Caki2 (cell line): ENCODE results near the gene ARL8A. TPM values are rescaled to one million over a fixed set of nuclear protein-coding genes. Genes with fewer than 3 reads are reported as not detected.
"Not testable (repeated sequence)": the region's sequence is repeated elsewhere in the genome, so short reads cannot be mapped to it uniquely, and the experiment has no call there.

Experiments used
- DNase-seq: peaks from one replicate; pipeline ENCODE4 v3.0.0-alpha.2; 2015; ENCODE audit warnings: low read depth
- in situ Hi-C: cut with HindIII; loops from 2 replicates; pipeline ENCODE4 v1.10.0; 2016; ENCODE audit warnings: low sequenced_read_pairs, low pct_unique_long_range_greater_than_20kb, mixed read lengths
- total RNA-seq: library from RNA; depleted of rRNA; stranded (reverse); fragments of >200 nt; shearing (Covaris generic); gene quantifications from 2 replicates; pipeline ENCODE4 v1.2.3, GENCODE V29; 2014; ENCODE audit warnings: low replicate concordance; rRNA removed

ARL8A gene
- 16.9 and 23.9 TPM in 2 replicates for total RNA-seq

DNA sequence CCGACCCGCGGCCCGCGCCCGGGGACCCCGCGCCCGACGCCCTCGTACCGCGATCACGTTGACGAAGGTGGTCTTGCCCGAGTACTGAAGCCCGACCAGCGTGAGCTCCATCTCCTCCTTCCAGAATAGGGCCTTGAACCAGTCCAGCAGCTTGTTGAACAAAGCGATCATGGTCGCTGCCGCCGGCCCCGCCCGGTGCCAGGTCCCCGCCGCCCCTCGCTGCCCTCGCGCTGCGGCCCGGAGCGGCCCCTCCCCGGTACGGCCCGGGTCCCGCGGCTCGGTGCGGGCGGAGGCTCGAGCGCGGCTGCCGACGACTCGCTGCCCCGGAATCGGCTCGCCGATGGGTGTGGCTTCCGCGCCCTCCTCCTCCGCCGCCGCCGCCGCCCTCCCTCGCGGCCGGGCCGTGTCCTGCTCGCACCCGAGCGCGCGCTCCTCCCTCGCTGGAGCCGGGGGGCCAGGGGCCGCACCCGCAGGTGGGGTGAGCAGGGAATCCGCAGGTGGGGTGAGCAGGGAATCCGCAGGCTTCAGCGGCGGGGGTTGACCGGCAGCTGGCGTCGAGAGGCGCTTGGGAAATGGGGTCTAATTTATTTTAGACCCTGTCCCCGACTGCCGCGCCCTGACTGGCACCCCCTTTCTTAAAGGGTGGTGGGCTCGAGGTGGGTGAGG lies at the start of gene ARL8A:
Gene ARL8A, minus strand, starts transcription at position 336 of the 666 bp plus-strand sequence. Its CDS starts 165 bp downstream, at position 171.
- DNase-seq, result peak; percentile 38
- in situ Hi-C loops, result no loop called here

DNA sequence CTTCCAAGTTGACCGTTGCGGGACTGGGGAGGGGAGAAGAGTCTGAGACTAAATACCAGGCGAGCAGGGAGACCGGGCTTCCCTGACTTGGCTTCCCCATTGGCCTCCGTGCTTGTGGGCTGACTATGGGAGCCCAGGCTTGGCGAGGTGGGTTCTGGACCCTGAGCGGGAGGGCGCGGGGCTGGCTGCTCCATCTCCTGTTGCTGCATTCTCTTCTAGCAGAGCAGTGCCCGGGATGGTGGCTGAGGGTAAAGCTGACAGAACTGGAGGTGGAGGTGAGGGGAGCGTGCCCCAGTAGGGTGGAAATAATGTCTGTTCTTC lies 49.8 kb upstream of the ARL8A start:
- no peak for DNase-seq
- in situ Hi-C loops, result no loop called here

DNA sequence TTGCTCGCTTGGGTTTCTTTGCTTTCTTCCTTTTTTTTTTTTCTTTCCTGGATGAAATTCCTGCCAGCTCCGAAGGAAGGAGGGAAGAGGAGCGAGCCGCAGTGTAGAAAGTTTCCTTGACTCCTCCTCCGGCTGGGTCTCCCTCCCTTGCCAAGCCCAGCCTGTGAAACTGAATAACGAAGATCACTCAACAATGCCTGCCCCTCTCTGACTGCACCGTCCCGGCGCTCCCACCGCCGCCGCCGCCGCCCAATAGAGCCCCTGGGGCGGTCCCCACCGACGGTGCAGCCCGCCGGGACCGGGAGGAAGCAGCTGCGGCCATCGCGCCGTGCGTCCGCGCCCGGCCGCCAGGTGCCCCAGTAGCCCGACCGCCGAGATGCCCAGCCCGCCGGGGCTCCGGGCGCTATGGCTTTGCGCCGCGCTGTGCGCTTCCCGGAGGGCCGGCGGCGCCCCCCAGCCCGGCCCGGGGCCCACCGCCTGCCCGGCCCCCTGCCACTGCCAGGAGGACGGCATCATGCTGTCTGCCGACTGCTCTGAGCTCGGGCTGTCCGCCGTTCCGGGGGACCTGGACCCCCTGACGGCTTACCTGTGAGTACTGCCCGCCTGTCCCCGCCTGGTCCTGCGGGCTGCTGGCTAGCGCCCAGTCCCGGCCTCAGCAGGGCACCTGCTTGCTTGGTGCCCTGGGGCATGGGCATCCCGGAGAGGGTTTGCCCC lies 49.2 kb upstream of the ARL8A start, which contains the start of gene LGR6:
Gene LGR6, plus strand, starts transcription at position 186 of the 714 bp plus-strand sequence. Its CDS starts 191 bp downstream, at position 377.
- no peak for DNase-seq
- in situ Hi-C loops, result no loop called here

DNA sequence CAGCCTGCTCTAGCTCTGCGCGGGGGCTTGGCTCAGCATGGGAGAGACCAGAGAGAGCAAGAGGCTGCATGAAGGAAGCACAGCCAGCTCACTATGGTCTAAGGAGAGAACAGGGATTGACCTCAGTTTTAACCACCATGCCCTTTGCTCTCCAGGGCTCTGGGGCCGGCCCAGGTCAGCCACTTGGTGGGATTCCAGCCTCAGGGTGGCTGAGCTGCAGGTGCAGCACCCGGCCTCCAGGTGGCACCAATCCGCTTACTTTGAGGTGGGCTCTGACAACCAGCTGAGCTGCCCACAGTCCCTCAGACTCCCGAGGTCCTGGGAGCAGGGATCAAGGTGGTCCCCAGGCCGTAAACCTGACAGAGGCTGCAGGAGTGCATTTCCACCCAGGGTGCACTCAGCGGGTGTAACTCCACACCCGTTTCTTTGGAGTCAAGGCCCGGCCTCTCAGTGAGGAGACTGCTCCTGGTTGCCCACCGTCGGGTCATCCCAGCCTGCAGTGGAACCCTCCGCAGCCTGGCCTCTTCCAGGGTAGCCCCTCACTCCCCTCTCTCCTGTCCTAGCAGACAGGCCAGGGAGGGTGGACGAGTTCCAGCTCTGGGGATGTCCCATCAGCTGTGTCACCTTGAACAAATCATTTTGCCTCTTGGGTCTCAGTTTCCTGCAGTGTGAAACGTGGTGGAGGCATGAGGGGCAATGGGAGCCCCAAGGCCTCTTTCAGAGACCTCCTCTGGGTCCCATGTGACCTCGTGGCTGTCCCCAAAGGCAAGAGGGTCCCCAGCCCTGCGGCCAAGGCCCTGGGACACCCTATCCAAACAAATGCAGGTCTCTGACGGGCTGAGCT lies 48.5 kb upstream of the ARL8A start:
- in situ Hi-C loops, result no loop called here
- peak; percentile 25 for DNase-seq

DNA sequence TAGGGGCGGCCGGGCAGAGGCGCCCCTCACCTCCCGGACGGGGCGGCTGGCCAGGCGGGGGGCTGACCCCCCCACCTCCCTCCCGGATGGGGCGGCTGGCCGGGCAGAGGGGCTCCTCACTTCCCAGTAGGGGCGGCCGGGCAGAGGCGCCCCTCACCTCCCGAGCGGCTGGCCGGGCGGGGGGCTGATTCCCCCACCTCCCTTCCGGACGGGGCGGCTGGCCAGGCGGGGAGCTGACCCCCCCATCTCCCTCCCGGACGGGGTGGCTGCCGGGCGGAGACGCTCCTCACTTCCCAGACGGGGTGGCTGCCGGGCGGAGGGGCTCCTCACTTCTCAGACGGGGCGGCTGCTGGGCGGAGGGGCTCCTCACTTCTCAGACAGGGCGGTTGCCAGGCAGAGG lies 46.9 kb upstream of the ARL8A start:
- in situ Hi-C loops, DNase-seq: not testable (repeated sequence)

DNA sequence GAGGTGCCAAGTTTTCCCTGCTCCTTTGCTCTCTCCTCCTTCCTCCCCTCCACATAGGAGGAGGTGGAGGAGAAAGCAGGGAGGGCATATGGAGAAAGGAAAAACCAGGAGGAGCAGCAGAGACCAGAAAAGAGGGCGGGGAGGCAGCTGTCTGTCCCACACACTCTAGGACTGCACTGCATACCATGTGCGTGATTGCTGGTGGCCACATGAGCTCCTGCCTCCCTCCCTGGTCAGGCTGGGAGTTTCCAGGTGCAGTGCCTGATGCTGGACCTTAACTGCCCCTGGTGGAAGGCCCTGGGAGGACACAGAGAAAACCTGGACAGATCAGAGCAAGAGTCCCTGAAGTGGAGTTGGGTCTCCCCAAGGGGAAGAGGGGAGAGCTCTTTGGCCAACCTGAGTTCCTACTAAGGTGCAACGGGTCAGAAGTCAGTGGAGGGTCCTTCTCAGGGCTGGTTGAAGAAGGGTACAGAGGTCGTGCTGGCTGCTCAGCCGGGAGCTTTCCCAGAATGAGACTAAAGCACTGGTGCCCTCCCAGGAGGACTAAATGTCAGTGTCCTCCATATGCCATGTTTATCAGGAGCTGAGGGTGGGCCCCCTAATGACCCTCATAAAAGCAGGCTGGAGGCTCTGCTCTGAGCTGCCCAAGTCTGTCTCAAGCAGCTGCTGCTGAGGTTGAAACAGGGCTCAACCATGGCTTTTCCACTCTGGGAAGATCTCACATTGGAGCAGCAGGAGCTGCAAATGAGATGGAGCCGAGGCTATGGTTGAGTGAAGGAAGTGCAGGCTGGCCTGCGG lies 45.6 kb upstream of the ARL8A start:
- no peak for DNase-seq
- in situ Hi-C loops, result no loop called here

DNA sequence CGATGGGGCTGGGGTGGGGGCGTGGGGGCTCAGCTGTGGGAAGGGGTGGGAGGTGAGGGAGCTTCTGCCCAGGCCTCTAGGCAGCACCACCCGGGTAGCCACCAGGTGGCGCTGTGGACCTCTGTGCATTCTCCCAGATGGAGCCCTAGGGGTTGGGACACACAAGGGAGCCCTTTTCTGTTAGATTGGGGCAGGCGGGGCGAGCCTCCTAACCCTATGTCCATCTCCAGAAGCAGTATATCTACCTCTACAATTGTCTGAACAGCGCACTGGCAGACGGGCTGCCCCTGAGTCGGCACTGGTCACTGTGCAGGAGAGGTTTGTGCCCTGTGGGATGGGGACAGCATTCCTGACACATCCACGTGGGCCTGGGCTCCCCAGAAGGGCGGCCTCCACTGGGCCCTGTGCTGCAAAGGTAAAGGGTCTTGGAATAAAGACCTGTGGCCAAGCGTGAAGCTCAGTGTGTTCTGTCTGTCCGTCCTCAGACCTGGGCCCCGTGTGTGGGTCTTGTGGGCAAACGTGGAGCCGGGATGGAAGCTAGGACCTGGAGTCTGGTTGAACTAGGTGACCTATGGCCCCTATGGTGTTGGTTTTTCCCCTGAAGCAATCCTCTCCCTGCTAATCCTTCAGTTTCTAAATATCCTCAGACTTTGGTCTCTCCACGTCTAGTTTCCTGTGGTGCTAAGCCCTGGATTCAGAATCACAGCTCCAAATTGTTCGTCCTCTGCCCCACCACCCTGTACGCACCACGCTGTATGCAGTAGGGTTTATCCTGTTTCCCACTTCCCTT lies 44.7 kb upstream of the ARL8A start:
- in situ Hi-C loops, result no loop called here

DNA sequence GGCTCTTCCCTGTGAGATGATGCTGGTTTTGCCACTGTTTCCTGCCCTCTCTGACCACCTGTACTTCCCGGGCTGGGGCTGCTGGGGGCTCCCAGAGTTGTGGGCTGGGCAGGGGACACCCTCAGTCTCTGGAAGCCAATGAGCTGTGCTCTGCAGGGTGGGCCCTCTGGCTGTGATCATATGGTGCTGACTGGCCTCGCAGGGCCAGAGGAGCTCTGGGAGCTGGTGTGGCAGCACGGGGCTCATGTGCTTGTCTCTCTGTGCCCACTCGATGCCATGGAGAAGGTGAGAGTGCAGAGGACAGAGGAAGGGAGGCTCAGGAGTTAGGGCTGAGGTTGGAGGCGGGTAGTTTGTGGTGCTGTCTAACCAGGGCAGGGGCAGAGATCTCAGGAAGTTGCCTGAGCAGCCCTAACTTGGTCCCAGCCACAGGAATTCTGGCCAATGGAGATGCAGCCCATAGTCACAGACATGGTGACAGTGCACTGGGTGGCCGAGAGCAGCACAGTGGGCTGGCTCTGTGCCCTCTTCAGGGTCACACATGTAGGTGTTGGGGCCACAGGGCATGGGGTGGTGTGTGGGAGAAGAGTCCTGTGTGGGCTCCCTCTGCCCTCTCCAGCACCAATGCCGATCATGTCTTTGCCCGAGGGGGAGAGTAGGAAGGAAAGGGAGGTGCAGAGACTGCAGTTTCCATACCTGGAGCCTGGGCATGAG lies 43.3 kb upstream of the ARL8A start:
- no peak for DNase-seq
- in situ Hi-C loops, result no loop called here

More for the DNA sequence above, 44.7 kb upstream of the ARL8A start:
- DNase-seq, result peak; percentile 27

DNA sequence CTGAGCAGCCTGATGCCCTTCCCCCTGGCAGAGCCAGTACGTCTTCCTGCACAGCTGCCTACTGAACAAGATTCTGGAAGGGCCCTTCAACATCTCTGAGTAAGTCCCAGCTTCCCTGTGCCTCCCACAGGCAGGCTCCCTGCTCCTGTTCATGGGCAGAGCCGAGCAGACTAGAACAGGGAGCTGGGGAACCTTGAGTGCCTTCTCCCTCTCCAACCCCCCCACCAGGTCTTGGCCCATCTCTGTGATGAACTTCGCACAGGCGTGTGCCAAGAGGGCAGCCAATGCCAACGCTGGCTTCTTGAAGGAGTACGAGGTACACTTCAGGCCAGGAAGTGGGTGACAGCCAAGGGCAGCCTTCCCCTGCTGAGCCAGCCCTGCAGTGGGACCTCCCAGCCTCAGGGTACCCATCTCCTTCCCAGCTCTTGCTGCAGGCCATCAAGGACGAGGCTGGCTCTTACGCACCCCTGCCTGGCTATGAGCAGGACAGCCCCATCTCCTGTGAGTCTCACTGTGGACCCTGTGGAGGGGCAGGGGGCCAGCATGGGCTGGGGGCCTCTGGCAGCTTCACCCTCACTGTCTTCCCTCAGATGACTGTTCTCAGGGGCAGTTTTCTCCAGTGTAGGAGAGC lies 42.6 kb upstream of the ARL8A start:
- in situ Hi-C loops, result no loop called here
- DNase-seq, result no peak

DNA sequence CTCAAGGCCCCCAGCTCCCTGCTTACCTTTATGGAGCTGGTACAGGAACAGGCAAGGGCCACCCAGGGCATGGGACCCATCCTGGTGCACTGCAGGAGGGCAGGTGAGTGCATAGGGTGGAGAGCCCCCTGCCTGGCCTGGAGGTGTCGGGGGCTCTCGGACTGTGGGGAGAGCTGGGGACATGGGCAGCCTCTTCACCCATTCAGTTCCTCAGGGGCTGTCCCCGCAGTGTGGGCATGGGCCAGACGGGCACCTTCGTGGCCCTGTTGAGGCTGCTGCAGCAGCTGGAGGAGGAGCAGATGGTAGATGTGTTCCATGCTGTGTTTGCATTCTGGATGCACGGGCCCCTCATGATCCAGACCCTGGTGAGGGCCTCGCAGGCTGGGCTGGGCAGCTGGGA lies 41.8 kb upstream of the ARL8A start:
- DNase-seq, result no peak
- in situ Hi-C loops, result no loop called here

DNA sequence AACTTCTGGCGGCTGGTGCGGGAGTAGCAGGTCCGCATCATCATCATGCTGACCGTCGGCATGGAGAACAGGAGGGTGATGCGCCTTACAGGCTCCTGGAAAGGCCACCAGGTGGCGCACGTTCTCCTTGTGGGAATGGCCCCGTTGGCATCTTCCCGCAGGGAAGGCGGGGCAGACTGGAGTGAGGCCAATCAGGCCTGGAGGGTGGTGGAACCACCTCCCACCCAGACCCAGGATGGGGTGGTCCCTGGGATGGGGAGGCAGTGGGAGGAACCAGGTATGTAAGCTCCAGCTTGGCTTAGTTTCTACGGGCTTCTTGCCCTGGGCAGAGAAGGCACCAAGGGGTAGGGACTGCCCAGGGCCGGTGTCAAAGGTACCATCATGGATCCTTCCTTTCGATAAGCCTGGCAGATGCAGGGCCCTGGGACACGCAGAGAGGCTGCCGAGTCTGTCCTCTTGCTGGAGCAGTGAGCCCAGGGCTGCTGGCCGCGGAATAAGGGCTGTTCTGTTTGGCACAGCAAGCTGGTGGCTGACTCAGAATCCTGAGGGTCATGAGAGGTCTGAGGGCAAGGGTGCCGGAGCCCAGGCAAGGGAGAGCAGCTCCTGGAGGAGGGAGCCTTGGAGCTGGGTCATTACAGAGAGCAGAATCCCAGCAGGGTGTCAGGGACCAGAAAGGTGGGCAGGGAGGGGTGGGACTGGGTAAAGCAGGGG lies 40.4 kb upstream of the ARL8A start:
- in situ Hi-C loops, result no loop called here
- peak; percentile 88 for DNase-seq

DNA sequence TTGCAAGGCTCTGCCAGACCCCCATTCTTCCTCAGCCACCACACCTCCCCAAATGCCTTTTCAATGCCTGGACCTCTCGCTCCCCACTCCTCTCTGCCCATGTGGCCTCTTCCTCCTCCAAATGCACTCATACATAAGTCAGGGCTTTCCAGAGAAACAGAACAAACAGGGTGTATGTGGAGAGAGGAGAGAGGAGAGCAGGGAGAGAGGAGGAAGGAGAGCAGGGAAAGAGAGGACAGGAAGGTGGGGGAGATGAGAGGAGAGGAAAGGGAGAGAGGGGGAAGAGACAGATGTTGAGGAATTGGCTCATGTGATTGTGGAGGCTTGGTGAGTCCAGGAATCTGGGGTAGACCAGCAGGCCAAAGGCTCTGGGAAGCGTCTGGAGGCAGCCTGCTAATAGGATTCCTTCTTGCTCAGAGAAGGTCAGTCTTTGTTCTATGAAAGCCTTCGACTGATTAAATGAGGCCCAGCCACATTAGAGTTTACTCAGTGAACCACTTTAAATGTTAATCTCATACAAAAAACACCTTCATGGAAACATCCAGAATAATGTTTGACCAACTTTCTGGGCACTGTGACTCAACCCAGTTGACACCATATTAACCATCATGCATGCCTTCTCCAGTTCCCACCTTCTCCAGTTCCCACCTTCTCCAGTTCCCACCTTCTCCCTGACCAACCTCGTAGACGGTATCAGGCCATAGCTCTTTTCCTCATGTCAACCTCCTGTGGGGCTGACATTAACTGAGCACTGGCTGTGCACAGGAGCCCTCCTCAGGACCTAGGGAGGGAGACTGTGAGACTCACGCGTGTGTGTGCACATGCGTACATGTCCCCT lies 37.7 kb upstream of the ARL8A start:
- DNase-seq, result no peak
- in situ Hi-C loops, result no loop called here

DNA sequence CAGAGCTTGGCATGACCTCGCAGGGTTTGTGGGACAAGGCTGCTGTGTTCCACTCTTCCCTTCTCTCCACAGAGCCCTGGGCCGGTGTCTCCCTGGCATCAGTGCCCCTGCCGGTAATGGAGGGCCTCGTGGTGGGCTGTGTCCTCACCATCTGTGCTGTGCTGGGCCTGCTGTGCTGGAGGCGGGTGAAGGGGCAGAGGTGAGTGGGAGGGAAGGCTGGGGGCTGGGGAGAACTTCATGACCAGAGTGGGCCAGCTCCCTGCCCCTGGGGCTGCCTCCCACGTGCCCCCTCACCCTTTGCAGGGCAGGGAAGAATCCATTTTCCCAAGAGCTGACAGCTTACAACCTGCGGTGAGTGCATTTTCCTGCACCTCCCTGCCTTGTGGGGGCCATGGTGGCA lies 37.0 kb upstream of the ARL8A start:
- in situ Hi-C loops, result no loop called here
- DNase-seq, result no peak

DNA sequence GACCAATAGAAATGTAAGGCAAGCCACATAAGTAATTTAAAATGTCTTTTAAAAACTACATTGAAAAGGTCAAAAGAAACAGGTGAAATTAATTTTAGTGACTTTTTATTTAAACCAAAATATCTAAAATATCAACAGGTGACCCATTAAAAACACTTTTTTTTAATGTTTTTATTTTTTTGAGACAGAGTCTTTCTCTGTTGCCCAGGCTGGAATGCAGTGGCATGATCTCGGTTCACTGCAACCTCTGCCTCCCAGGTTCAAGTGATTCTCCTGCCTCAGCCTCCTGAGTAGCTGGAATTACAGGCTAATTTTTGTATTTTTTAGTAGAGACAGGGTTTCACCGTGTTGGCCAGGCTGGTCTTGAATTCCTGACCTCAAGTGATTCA lies 36.2 kb upstream of the ARL8A start:
- in situ Hi-C loops, DNase-seq: not testable (repeated sequence)
